GM19372 (cell line): ENCODE results near the gene KCNC3.
A peak's percentile ranks its signal among the peaks of the same experiment; 100 is the strongest.

Source experiments
- ATAC-seq: cut with Tn5 transposase; IDR thresholded peaks from one replicate; pipeline ENCODE4 v1.9.1; 2021; ENCODE audit warnings: mild to moderate bottlenecking, low read depth, moderate library complexity; ENCODE audit not compliant: unreplicated experiment

Gene KCNC3

GRCh38 chr19:50328224-50328872 lies 829 bp downstream of the KCNC3 start:
- peak; percentile 0 for ATAC-seq

- ATAC-seq: no peak
Observed at GRCh38 chr19:50327461-50328223, 1.5 kb downstream of the KCNC3 start.

GRCh38 chr19:50327013-50327412 lies 2.2 kb downstream of the KCNC3 start:
- ATAC-seq: no peak

GRCh38 chr19:50326101-50326664 lies 3.0 kb downstream of the KCNC3 start:
- no peak for ATAC-seq

- ATAC-seq: no peak
Observed at GRCh38 chr19:50325310-50326100, 3.7 kb downstream of the KCNC3 start.

- ATAC-seq: no peak
Observed at GRCh38 chr19:50324331-50324730, 4.8 kb downstream of the KCNC3 start.

- ATAC-seq: no peak
Observed at GRCh38 chr19:50323782-50324133, 5.4 kb downstream of the KCNC3 start.

- ATAC-seq: no peak
Observed at GRCh38 chr19:50322931-50323781, 6.0 kb downstream of the KCNC3 start.

GRCh38 chr19:50322234-50322633 lies 6.9 kb downstream of the KCNC3 start:
- ATAC-seq: no peak

GRCh38 chr19:50321831-50322230 lies 7.3 kb downstream of the KCNC3 start:
- ATAC-seq: no peak

GRCh38 chr19:50320596-50320995 lies 8.6 kb downstream of the KCNC3 start:
- no peak for ATAC-seq

- ATAC-seq: no peak
Observed at GRCh38 chr19:50320051-50320450, 9.1 kb downstream of the KCNC3 start.

GRCh38 chr19:50319156-50319555 lies 10.0 kb downstream of the KCNC3 start:
- ATAC-seq: no peak

GRCh38 chr19:50318438-50318837 lies 10.7 kb downstream of the KCNC3 start:
- no peak for ATAC-seq

- no peak for ATAC-seq
Observed at GRCh38 chr19:50317115-50317514, 12.1 kb downstream of the KCNC3 start.

- ATAC-seq: no peak
Observed at GRCh38 chr19:50315773-50316448, 13.3 kb downstream of the KCNC3 start.

GRCh38 chr19:50314724-50315708 lies 14.2 kb downstream of the KCNC3 start:
- ATAC-seq: no peak

GRCh38 chr19:50313812-50314536 lies 15.2 kb downstream of the KCNC3 start:
- ATAC-seq: no peak
